NCI-H1092 treated with DMSO at 0.1 percent for 48 hours (cell line): ENCODE results near the gene EPHA4.
"Not testable (repeated sequence)": the region's sequence is repeated elsewhere in the genome, so short reads cannot be mapped to it uniquely, and the experiment has no call there.

Experiments
- DNase-seq: peaks from one replicate; lab custom pipeline; 2025; lab: John Stamatoyannopoulos, UW

EPHA4 gene

DNA sequence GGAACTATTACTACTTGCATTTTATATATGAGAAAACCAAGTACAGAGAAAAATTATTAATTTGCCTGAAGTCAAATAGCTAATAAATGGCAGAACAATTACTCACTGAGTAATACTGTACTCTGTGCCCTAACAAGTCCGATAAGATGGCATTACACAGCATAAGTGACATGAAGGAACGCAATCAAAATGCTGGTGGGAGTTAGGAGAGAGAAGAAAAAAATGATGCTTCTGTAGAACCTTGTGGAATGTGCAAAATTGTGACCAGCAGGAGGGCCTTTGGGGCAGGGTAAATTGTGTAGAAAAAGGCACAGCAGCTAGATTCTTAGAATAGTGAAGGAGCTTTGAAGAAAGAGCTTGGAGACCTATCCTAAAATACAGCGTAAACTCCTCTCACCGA lies 32.9 kb downstream of the EPHA4 start:
- DNase-seq = no peak

DNA sequence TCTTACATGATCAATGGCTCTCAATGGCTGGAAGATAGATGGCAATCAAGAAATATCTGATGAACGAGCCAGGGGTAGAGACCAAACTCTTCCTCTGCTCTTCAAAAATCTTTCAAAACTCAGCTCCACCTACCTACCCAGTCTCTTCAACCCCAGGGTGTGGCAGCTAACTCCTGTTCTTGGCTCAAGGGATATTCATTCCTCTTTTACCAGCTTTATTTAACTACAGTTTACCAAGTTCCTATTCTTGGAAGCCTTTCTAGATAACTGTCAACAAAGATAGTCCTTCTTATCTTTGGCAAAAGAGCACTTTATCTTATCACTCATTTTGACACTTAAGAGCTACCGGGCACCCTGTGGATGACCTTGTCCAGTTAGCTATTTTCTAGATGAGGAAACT lies 36.3 kb downstream of the EPHA4 start:
- DNase-seq = no peak

GRCh38 chr2:221533299-221533698 lies 38.8 kb downstream of the EPHA4 start:
- no peak for DNase-seq

- DNase-seq = no peak
Measured at GRCh38 chr2:221532641-221533040, 39.5 kb downstream of the EPHA4 start.

DNA sequence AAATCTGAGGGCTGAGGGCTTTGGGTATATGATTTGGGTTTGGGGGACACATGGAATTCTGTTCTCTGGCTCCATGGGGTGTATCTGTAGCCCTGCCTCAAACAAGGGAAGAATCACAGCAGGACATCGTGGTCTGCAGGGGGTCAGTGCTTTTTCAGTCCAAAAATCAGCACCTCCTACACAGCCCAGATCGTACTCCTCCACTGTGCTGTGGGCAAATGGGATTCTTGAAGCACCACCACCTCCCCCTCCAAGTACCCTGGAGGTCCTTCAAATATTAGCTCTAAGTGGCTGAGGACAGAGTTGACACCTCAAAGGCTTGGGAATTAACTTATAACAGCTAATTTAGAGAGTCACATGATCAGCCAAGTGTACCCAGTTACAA lies 41.5 kb downstream of the EPHA4 start:
- DNase-seq = no peak

- no peak for DNase-seq
Measured at GRCh38 chr2:221529943-221530652, 42.0 kb downstream of the EPHA4 start.

DNA sequence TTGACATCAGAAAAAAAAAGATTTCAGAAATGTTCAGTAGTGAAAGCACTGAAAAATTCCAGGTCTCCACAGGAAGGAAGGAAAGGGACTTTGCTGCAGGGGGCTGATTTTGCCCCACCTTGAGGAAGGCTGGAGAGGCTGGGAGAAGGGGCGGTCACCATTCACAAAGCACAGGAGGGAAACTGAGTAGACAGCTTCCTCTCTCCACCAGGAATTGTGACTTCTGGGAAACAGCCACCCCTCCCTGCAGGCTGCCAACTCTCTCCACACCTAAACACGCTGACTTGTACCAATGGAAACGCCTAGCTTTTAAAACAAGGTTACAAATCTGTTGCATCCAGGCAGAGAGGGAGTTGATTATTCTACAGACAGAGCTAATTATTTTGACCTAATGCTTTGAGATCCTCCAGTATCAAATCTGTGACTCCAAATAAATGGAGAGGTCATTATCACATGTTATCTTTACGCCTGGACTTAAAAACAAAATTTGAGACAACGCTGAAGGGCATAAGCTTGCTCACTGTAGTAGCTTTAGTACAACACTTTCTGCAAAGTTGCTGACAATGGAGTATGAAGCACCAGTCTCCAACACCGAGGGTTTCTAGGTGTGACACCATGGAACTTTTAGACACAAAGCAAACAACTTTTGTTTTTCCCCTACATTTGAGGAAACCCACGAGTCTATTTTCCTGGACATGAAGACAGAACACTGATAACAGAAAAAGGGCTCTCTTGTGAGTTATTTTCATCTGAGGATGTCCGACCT lies 42.7 kb downstream of the EPHA4 start:
- no peak for DNase-seq

- DNase-seq = no peak
Measured at GRCh38 chr2:221527776-221528309, 44.3 kb downstream of the EPHA4 start.

GRCh38 chr2:221524158-221524557 lies 47.9 kb downstream of the EPHA4 start:
- DNase-seq = no peak

GRCh38 chr2:221521233-221521845 lies 50.8 kb downstream of the EPHA4 start:
- DNase-seq = no peak

DNA sequence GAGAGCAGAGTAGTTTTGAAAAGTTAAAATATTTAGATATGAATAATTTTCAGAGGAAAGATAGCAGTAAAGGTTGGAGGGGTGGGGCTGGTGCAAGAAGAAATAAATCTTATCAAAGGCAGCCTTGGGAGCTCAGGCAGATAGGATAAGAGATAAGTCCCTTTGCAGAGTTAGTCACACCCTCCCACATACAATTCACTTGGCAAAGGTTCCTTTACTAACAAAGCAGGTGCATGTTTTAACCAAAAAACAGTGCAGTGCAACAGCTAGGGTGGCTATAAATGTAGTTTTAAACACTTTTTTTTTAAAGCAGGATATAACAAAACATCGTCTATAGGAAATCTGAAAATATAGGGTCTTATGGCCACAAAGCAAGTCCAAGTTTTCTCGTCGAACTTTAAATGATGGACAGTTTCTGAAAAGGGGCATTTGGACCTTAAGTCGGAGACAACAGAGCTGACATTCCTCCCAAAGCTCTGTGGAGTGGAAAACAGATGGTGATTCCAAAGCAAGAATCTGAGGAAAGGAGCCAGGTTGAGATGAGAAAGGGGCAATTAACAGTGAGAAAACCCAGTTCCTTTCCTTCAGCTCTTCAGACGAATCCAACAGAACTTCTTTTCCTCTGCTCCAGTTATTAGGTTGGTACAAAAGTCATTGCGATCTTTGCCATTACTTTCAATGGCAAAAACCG lies 53.0 kb downstream of the EPHA4 start:
- no peak for DNase-seq

GRCh38 chr2:221518201-221518934 lies 53.7 kb downstream of the EPHA4 start:
- no peak for DNase-seq

DNA sequence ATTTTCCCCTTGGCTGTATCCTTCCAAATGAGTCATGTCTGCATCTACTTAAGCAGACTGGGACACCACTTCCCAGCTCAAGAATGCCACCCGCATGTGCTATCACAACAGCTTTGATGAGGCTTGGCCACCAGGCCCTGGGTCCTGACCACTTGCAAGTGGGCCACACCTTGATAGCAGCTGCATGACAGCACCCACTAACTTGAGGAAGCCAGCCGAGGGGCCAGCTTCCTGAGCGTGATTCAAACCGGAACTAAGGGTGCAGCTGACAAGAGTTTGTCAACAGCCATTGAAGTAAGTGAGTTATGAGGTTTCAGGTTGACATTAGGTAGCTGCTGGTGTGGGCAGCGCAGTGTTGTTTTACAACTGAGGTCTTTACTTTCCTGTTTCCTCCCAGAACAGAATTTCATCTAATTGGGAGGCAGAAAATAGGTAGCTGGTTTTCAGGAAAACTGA lies 54.4 kb downstream of the EPHA4 start:
- no peak for DNase-seq

GRCh38 chr2:221517146-221517695 lies 54.9 kb downstream of the EPHA4 start:
- DNase-seq = no peak

GRCh38 chr2:221515864-221516263 lies 56.2 kb downstream of the EPHA4 start:
- no peak for DNase-seq

- peak; percentile 5 for DNase-seq
Measured at GRCh38 chr2:221514305-221515040, 57.6 kb downstream of the EPHA4 start.

GRCh38 chr2:221513232-221513631 lies 58.9 kb downstream of the EPHA4 start:
- no peak for DNase-seq

GRCh38 chr2:221511325-221511724 lies 60.8 kb downstream of the EPHA4 start:
- not testable (repeated sequence) for DNase-seq

DNA sequence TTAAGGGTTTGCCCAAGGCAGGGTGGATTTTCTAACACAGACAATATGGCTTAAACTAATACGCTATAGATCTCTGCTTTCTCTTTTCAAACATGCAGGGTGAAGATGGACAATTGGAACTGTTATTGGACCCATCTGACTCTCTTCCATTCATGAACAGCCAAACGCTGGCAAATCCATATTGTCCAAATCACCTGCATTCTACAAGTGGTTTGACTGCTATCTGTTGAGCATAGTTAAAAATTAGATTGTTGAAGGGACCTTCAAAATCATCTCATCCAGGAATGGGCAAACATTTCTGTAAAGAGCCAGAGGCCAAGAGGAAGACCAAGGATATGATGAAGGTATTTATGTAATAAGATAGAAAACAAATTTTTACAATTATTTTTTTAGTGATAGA lies 65.6 kb downstream of the EPHA4 start:
- no peak for DNase-seq

GRCh38 chr2:221505605-221506004 lies 66.5 kb downstream of the EPHA4 start:
- no peak for DNase-seq

DNA sequence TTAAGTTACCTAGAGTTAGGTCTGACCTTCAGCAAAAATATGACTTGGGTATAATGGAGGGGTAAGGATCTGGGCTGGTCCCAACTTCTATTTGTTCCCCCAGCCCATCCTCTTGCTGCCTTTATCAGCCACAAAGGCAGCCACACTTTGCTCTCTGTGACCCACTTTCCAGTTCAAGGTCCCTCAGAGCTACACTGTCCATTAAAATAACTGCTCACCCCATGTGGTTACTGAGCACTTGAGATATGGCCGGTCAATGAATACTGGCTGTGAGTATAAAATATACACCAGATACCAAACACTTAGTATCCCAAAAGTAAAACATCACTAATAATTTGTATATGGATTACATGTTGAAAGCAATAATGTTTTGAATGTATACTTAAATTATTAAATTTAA lies 67.2 kb downstream of the EPHA4 start:
- DNase-seq = no peak
